AG04449 (cell line): Measurements from ENCODE around the gene NEK9.

Experiments used
- CTCF ChIA-PET: fragments of 350-600 bp; formaldehyde crosslinking; extraction: SDS; loops from one replicate; lab custom pipeline; 2021; ENCODE audit warnings: antibody characterized with exemption; lab: Yijun Ruan, JAX
- POLR2A ChIA-PET: fragments of 400-600, 350-600 bp; formaldehyde crosslinking; extraction: SDS; loops from one replicate; lab custom pipeline; 2020; ENCODE audit warnings: antibody characterized with exemption, inconsistent platforms; lab: Yijun Ruan, JAX
- DNase-seq: peaks from one replicate; pipeline ENCODE4 v3.0.0-alpha.2; 2010; ENCODE audit warnings: low read depth, low spot score
- H3K4me3 ChIP-seq: 2 replicates; pipeline ENCODE4 v1.5.1; 2011; ENCODE audit warnings: low read depth, mild to moderate bottlenecking, control low read depth, low read length
- TF ChIP-seq, protein P1 (sequence below): IDR thresholded peaks from one replicate; pipeline ENCODE4 v1.5.1; 2011; ENCODE audit warnings: mild to moderate bottlenecking, moderate library complexity, low read length, control low read depth, inconsistent platforms; ENCODE audit not compliant: insufficient read depth; ENCODE audit errors: missing control alignments

The NEK9 gene

DNA sequence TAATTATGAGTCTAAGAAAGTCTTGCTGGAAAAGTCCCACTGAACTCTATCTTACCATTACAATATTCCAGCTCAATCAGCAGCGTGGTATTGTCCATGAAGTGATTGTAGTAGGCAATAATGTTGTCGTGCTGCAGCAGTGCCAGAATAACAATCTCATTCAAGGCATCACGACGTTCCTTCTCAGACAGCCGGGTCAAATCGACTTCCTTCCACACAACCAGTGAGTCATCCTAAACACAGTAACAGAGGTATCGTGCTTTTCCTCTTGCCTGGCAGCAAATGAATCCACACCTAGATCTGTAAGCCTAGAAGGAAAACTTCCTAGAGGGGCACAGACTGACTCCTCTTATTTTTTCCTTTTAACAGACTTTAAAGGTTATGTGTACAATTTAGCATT is 2.9 kb downstream of the NEK9 start:
- DNase-seq = no peak
- ChIA-PET POLR2A (interaction anchor here (0.6 kb wide), 2 partner anchors 112 to 182 kb away, joined by 3 read pairs; no protein-coding TSS in a partner anchor), CTCF (interaction anchor here (1.0 to 14.1 kb wide), 2 partner anchors 178 to 263 kb away, joined by 3 to 518 read pairs; no protein-coding TSS in a partner anchor)
- TF ChIP-seq, protein P1, sequence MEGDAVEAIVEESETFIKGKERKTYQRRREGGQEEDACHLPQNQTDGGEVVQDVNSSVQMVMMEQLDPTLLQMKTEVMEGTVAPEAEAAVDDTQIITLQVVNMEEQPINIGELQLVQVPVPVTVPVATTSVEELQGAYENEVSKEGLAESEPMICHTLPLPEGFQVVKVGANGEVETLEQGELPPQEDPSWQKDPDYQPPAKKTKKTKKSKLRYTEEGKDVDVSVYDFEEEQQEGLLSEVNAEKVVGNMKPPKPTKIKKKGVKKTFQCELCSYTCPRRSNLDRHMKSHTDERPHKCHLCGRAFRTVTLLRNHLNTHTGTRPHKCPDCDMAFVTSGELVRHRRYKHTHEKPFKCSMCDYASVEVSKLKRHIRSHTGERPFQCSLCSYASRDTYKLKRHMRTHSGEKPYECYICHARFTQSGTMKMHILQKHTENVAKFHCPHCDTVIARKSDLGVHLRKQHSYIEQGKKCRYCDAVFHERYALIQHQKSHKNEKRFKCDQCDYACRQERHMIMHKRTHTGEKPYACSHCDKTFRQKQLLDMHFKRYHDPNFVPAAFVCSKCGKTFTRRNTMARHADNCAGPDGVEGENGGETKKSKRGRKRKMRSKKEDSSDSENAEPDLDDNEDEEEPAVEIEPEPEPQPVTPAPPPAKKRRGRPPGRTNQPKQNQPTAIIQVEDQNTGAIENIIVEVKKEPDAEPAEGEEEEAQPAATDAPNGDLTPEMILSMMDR = no peak
- H3K4me3 ChIP-seq = no peak overlapping the region

DNA sequence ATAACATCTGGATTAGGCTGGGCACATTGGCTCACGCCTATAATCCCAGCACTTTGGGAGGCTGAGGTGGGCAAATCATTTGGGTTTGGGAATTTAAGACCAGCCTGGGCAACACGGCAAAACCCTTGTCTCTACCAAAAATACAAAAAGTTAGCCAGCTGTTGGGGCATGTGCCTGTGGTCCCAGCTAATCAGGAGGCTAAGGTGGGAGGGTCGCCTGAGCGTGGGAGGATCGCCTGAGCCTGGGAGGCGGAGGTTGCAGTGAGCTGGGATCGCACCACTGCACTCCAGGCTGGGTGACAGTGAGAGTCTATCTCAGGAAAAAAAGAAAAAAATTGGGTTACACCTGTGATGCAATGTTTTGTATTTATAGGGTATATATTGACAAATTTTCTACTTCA is 5.3 kb downstream of the NEK9 start:
- no peak for DNase-seq
- TF ChIP-seq, protein P1 = no peak
- POLR2A ChIA-PET = no interaction called here
- CTCF ChIA-PET = interaction anchor here (0.6 to 14.1 kb wide), 3 partner anchors 33 to 181 kb away, joined by 3 to 518 read pairs (median 4); no protein-coding TSS in a partner anchor
- no peak overlapping the region for H3K4me3 ChIP-seq

DNA sequence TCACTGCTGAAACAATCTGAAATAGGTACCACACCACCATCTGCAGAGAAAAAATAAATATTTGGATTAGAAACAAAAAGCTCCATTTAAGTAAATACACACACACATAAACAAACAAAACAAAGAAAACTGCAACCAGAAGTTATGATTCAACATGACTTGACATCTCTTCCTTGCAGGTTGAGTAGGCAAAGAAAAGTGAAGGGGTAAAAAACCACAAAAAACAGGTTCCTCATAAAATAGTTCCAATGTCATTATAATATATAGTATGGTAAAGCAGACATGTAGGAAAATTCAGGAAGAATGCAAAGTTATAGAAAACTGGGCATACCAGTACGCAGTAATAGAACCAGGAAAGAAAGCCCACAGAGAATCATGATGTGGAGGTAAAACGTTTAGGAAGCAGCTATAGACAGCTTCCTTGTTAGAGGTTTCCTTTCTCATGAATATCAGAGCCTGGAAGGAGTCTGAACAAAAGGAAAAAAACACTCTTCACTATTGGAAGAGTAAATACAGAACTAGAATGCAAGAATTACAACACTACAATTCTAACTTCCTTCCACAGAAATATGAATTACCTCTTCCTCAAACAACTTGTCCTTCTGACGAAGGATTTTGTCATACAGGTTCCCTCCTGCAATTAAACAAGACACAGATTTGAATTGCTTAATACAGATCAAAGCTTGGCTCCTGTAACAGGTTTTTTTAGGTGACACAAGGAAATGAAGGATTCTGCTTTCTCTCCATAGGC is 6.1 kb downstream of the NEK9 start:
- CTCF ChIA-PET = interaction anchor here (0.7 to 14.1 kb wide), 3 partner anchors 11 to 181 kb away, joined by 3 to 518 read pairs (median 3); no protein-coding TSS in a partner anchor
- no peak for DNase-seq
- no peak overlapping the region for H3K4me3 ChIP-seq
- TF ChIP-seq, protein P1 = no peak
- POLR2A ChIA-PET = no interaction called here

DNA sequence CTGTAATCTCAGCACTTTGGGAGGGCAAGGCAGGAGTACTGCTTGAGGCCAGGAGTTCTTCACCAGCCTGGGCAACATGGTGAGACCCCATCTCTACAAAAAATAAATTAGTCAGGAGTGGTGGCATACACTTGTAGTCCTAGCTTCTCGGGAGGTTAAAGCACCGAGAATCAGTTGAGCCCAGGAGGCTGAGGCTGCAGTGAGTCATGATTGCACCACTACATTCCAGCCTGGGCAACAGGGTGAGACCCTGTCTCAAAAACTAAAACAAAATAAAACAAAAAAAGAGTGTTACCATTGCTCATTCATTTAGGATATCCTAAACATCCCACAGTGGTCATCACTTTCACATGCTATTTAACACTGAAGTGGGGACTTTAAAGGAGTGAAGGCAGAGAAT is 7.8 kb downstream of the NEK9 start:
- no peak overlapping the region for H3K4me3 ChIP-seq
- TF ChIP-seq, protein P1 = no peak
- DNase-seq = no peak
- ChIA-PET CTCF (interaction anchor here (14.1 kb wide), 1 partner anchor 183 kb away, joined by 518 read pairs; no protein-coding TSS in a partner anchor), POLR2A (no interaction called here)

DNA sequence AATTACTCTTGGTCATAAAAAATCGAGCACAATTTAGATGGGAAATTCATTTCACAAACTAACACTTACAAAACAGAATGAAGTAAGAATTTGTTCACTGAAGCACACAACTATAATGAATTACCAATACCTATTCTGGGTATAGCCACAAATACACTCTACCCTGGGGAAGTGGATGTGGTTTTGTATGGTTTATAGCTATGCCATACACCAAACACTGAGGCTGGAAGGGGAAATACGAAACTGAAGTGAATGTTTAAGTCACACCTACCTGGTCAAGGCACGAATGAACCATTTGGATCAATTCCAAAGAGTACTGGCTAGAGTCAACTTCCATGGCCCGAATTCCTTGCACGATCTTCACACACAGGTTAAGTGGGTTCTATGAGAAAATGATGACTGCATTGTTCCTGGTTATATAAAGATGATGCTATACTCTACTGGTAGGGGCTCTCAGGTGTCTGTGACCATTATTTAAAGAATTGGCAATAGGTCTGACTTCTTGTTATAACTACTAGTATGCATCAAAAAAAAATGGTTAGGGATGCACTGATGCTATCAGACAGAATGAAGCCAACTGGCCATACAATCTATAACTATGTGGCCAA is 12.8 kb downstream of the NEK9 start:
- no peak overlapping the region for H3K4me3 ChIP-seq
- ChIA-PET POLR2A (no interaction called here), CTCF (interaction anchor here (1.7 to 4.2 kb wide), 2 partner anchors 22 to 25 kb away, joined by 4 to 17 read pairs; no protein-coding TSS in a partner anchor)
- DNase-seq = no peak
- TF ChIP-seq, protein P1 = no peak

DNA sequence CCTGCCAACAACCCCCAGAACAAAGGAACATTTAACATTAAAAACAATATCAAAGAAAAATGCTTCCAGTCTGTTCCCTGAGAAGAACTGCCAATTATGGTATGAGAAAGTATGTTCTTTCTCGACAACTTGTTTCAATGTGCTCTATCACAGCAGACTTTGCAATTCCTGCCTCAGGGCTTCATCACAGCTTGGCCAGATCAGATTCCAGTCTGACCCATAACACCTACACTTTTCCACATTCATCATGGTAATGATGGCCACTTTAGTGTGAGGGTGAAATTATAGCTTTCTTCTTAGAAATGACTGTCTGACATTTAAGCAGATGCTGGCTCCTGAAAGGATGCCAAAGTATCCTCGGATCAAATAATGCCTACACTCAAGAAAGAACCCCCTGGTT is 17.0 kb downstream of the NEK9 start:
- ChIA-PET POLR2A (no interaction called here), CTCF (interaction anchor here (1.0 to 3.0 kb wide), 4 partner anchors 14 to 205 kb away, joined by 3 to 11 read pairs (median 6); no protein-coding TSS in a partner anchor)
- no peak for DNase-seq
- TF ChIP-seq, protein P1 = no peak
- H3K4me3 ChIP-seq = no peak overlapping the region
